Midbrain (tissue), 1 donor: Measurements from ENCODE around the gene SLC49A3.

Experiments
- DNase-seq: peaks from one replicate; lab custom pipeline; 2025; lab: John Stamatoyannopoulos, UW

The SLC49A3 gene

GRCh38 chr4:633406-633805 lies 55.5 kb downstream of the SLC49A3 start:
- DNase-seq, result no peak

GRCh38 chr4:632926-633325 lies 56.0 kb downstream of the SLC49A3 start:
- DNase-seq, result no peak

- no peak for DNase-seq
These were observed 56.7 kb downstream of the SLC49A3 start for GRCh38 chr4:632196-632790.
